ENCODE measurements around the gene CPLX3. TPM values are rescaled to one million over a fixed set of nuclear protein-coding genes. Genes with fewer than 3 reads are reported as not detected.

CPLX3 gene
- total and polyA plus RNA-seq, 2 donors (not counting 3 experiments of a cell fraction or from before 2014, with no cell fraction given) = not detected

- Histone ChIP-seq H3K36me3 (ENCODE audit: control insufficient read depth in 2 of 2, extremely low read depth in 1 of 2, insufficient read depth in 2 of 2, low read length in 2 of 2) (no peaks in the 10 kb centered on the region), H3K9ac (replicated peaks; ENCODE audit: extremely low read depth, insufficient read depth, low read length) (no peak overlapping the region), H3K9me3 (replicated peaks; ENCODE audit: control insufficient read depth, insufficient read depth, low read length) (no peaks in the 10 kb centered on the region), H3K4me2 (ENCODE audit: insufficient read depth, low read length) (no peak overlapping the region), H3K79me2 (ENCODE audit: control insufficient read depth, insufficient read depth, low read length) (no peaks in the 10 kb centered on the region), H4K20me1 (replicated peaks; ENCODE audit: control insufficient read depth, extremely low read depth, insufficient read depth, low read length) (no peaks in the 10 kb centered on the region), H3K4me1 (ENCODE audit: control insufficient read depth, extremely low read depth, insufficient read depth, low read length) (no peaks in the 10 kb centered on the region), H3K27ac (ENCODE audit: insufficient read depth, low read depth, low read length) (no peak overlapping the region), H3K9me1 (replicated peaks; ENCODE audit: control insufficient read depth, extremely low read depth, insufficient read depth, low read length) (no peaks in the 10 kb centered on the region), H3K4me3 (replicated peaks in 1 of 3; ENCODE audit: insufficient read depth in 1 of 3, low read depth in 1 of 3, low read length in 3 of 3) (no peak overlapping the region), H2AFZ (ENCODE audit: low read depth, low read length) (no peak overlapping the region), H3K27me3 (ENCODE audit: control insufficient read depth in 2 of 2, insufficient read depth in 2 of 2, low read length in 2 of 2) (peaks cover 14 to 17% of the 10 kb centered on the region in 2 experiments)
- POLR2A ChIA-PET = no interaction called here
- DNase-seq (ENCODE audit: low read depth, low spot score) (no peak), FAIRE-seq (no peak)
- dilution Hi-C loops (cut with MboI; ENCODE audit: extremely low pct_ligation_motif_present, low sequenced_read_pairs) (no loop called here), intact Hi-C loops (cut with micrococcal nuclease) (no loop called here)
- no TSS peak for BruUV-seq (replicated peaks)
- no peak for TF ChIP-seq JUN (IDR thresholded peaks at IDR 0.05; ENCODE audit: borderline replicate concordance, insufficient read depth, insufficient read length, low read depth)
- CTCF ChIA-PET = interaction anchor here (0.6 to 2.8 kb wide), 5 partner anchors 48 to 198 kb away, joined by 3 to 14 read pairs (median 3); partner anchors contain the start of gene CSK
Observed at GRCh38 chr15:74829486-74829885, 3.1 kb downstream of the CPLX3 start.

GRCh38 chr15:74829991-74830390, 3.6 kb downstream of the CPLX3 start:
- Histone ChIP-seq H3K4me2 (ENCODE audit: insufficient read depth, low read length) (no peak overlapping the region), H3K9me1 (replicated peaks; ENCODE audit: control insufficient read depth, extremely low read depth, insufficient read depth, low read length) (no peaks in the 10 kb centered on the region), H3K4me3 (replicated peaks in 1 of 3; ENCODE audit: insufficient read depth in 1 of 3, low read depth in 1 of 3, low read length in 3 of 3) (no peak overlapping the region), H3K79me2 (ENCODE audit: control insufficient read depth, insufficient read depth, low read length) (no peaks in the 10 kb centered on the region), H3K27ac (ENCODE audit: insufficient read depth, low read depth, low read length) (no peak overlapping the region), H3K9ac (replicated peaks; ENCODE audit: extremely low read depth, insufficient read depth, low read length) (no peak overlapping the region), H2AFZ (ENCODE audit: low read depth, low read length) (no peak overlapping the region), H3K9me3 (replicated peaks; ENCODE audit: control insufficient read depth, insufficient read depth, low read length) (no peaks in the 10 kb centered on the region), H4K20me1 (replicated peaks; ENCODE audit: control insufficient read depth, extremely low read depth, insufficient read depth, low read length) (no peaks in the 10 kb centered on the region), H3K4me1 (ENCODE audit: control insufficient read depth, extremely low read depth, insufficient read depth, low read length) (no peaks in the 10 kb centered on the region), H3K27me3 (ENCODE audit: control insufficient read depth in 2 of 2, insufficient read depth in 2 of 2, low read length in 2 of 2) (peaks cover 14 to 17% of the 10 kb centered on the region in 2 experiments), H3K36me3 (ENCODE audit: control insufficient read depth in 2 of 2, extremely low read depth in 1 of 2, insufficient read depth in 2 of 2, low read length in 2 of 2) (no peaks in the 10 kb centered on the region)
- TF ChIP-seq JUN (IDR thresholded peaks at IDR 0.05; ENCODE audit: borderline replicate concordance, insufficient read depth, insufficient read length, low read depth) (no peak), FOS (IDR thresholded peaks at IDR 0.05; ENCODE audit: borderline replicate concordance, insufficient read depth, low read length) (no peak), POLR2AphosphoS5 (IDR thresholded peaks at IDR 0.05; ENCODE audit: insufficient read depth, low read depth, low read length) (no peak), MAX (IDR thresholded peaks at IDR 0.05; ENCODE audit: insufficient read depth, insufficient read length) (no peak), GATA2 (IDR thresholded peaks at IDR 0.05; ENCODE audit: insufficient read depth, insufficient read length, low read depth, low read length) (no peak)
- BruUV-seq (replicated peaks) = no TSS peak
- intact Hi-C loops (cut with micrococcal nuclease) = no loop called here
- ChIA-PET POLR2A (no interaction called here), CTCF (interaction anchor here (0.6 to 2.8 kb wide), 7 partner anchors 11 to 122 kb away, joined by 3 to 14 read pairs (median 3); partner anchors contain the start of gene CSK)
- no peak for FAIRE-seq
- DNase-seq (ENCODE audit: low read depth, low spot score) = no peak
- dilution Hi-C loops (cut with MboI; ENCODE audit: extremely low pct_ligation_motif_present, low sequenced_read_pairs) = no loop called here

All from endothelial cell of umbilical vein (primary cell).